K562 (cell line): ENCODE data around the gene ANKS4B. TPM values are rescaled to one million over a fixed set of nuclear protein-coding genes. Genes with fewer than 3 reads are reported as not detected.

Experiments used
- ATF4 ChIP-seq: fragments of 450-650 bp; formaldehyde crosslinking; IDR thresholded peaks from 2 replicates; pipeline ENCODE4 v1.4.0; 2022; ENCODE audit warnings: mild to moderate bottlenecking, moderate library complexity
- BHLHE40 ChIP-seq: IDR thresholded peaks from 2 replicates; pipeline ENCODE4 v1.6.1; 2011; ENCODE audit warnings: low read length, improper control_type of control experiment
- CBX8 ChIP-seq: fragments of 200-600 bp; sonication (generic); IDR thresholded peaks from 2 replicates; pipeline ENCODE4 v1.6.1; 2012; ENCODE audit warnings: borderline replicate concordance, mixed run types, low read depth, mild to moderate bottlenecking, moderate library complexity, mixed read lengths, low read length, control low read depth, inconsistent platforms; ENCODE audit not compliant: poor library complexity, severe bottlenecking; ENCODE audit errors: extremely low read depth
- CREM ChIP-seq: IDR thresholded peaks from 2 replicates; pipeline ENCODE4 v1.6.1; 2014; ENCODE audit warnings: antibody characterized with exemption, low read depth
- E2F3 ChIP-seq: fragments of 250-450 bp; sonication (Bioruptor Pico); IDR thresholded peaks from 2 replicates; pipeline ENCODE4 v1.4.0; 2020; ENCODE audit warnings: mild to moderate bottlenecking
- MAFK ChIP-seq: IDR thresholded peaks from 2 replicates; pipeline ENCODE4 v1.6.1; 2011; ENCODE audit warnings: low read length, improper control_type of control experiment
- NCOA6 ChIP-seq: fragments of 450-650 bp; IDR thresholded peaks from 2 replicates; pipeline ENCODE4 v1.6.1; 2017; ENCODE audit warnings: mild to moderate bottlenecking
- NKRF ChIP-seq: fragments of 450-650 bp; IDR thresholded peaks from 2 replicates; pipeline ENCODE4 v1.6.1; 2016; ENCODE audit warnings: borderline replicate concordance
- POLR2B ChIP-seq: fragments of 450-650 bp; IDR thresholded peaks from 2 replicates; pipeline ENCODE4 v1.6.1; 2018; ENCODE audit warnings: low read depth; ENCODE audit not compliant: partially characterized antibody
- RAD21 ChIP-seq, 2 experiments: fragments of 250-450 bp in 1 of 2; fragments of 450-650 bp in 1 of 2; sonication (Bioruptor Pico) in 1 of 2; formaldehyde crosslinking in 1 of 2; IDR thresholded peaks in 1 of 2; conservative IDR thresholded peaks in 1 of 2; 2 replicates each; pipeline versions ENCODE4 v1.4.0 to v1.8.0; 2020 to 2022; ENCODE audit warnings: mild to moderate bottlenecking in 2 of 2, moderate library complexity in 1 of 2
- ZBTB2 ChIP-seq: fragments of 450-650 bp; IDR thresholded peaks from 2 replicates; pipeline ENCODE4 v1.6.1; 2016; ENCODE audit warnings: antibody characterized with exemption
- ZBTB34 ChIP-seq: fragments of 250-450 bp; sonication (Bioruptor Pico); IDR thresholded peaks from 2 replicates; pipeline ENCODE4 v1.8.0; 2021; ENCODE audit warnings: mild to moderate bottlenecking, moderate library complexity
- ZNF134 ChIP-seq: fragments of 250-450 bp; sonication (Bioruptor Pico); conservative IDR thresholded peaks from 2 replicates; pipeline ENCODE4 v1.4.0; 2020
- ZNF316 ChIP-seq: fragments of 450-650 bp; IDR thresholded peaks from 2 replicates; pipeline ENCODE4 v1.6.1; 2016
- ZNF609 ChIP-seq: sonication (generic); formaldehyde crosslinking; IDR thresholded peaks from 2 replicates; pipeline ENCODE4 v1.8.1; 2023; ENCODE audit warnings: missing genetic modification reagents, mild to moderate bottlenecking, borderline replicate concordance
- ZNF644 ChIP-seq: fragments of 200-800 bp; sonication (Bioruptor generic); IDR thresholded peaks from 2 replicates; pipeline ENCODE4 v1.6.1; 2016; ENCODE audit warnings: low read depth, missing genetic modification characterization, missing compliant biosample characterization
- polyA plus RNA-seq, 8 experiments: library from polyadenylated mRNA; depleted of rRNA in 4 of 8; stranded (reverse) in 5 of 8; unstranded in 3 of 8; fragments of >200 nt; fragmentation: Nextera tagmentation in 2 of 8; fragmentation: Illumina TruSeq in 1 of 8; extraction: Ambion mirVana in 2 of 8; extraction: Trizol in 1 of 8; gene quantifications; 2 replicates each; pipeline versions ENCODE4 v1.2.1 to v1.2.3, GENCODE V29; 2011 to 2014; ENCODE audit warnings: inconsistent platforms in 1 of 8, missing spikeins in 1 of 8
- total RNA-seq, 7 experiments: library from RNA; depleted of rRNA in 6 of 7; stranded (reverse); fragments of >200 nt in 6 of 7; fragmentation: Illumina TruSeq in 2 of 7; extraction: Trizol in 2 of 7; gene quantifications; 2 replicates each; pipeline versions ENCODE4 v1.2.1 to v1.2.3, GENCODE V29; 2011 to 2021; ENCODE audit warnings: low replicate concordance in 1 of 7

The ANKS4B gene
- total and polyA plus RNA-seq, 9 of the 15 experiments (the other 6 are each of a cell fraction or from before 2014, with no cell fraction given): not detected

- TF ChIP-seq CBX8: no peak
- TF ChIP-seq POLR2B: peak; percentile 46
- TF ChIP-seq ZNF316: peak; percentile 9; the same call in 1 of the 2 replicates
- peak; percentile 25; the same call in 1 of the 2 replicates for TF ChIP-seq CREM
- no peak for TF ChIP-seq ZBTB34 (CRISPR knock-in tag)
- TF ChIP-seq ZNF644 (tag): no peak
- peak; percentile 86 for TF ChIP-seq BHLHE40
- peak; percentile 39; the same call in 1 of the 2 replicates for TF ChIP-seq E2F3
- peak; percentile 80; the same call in 1 of the 2 replicates for TF ChIP-seq NKRF
- TF ChIP-seq MAFK: no peak
- peak; percentile 66; the same call in 1 of the 2 replicates for TF ChIP-seq ZBTB2
- TF ChIP-seq ATF4 (CRISPR knock-in tag): no peak
- TF ChIP-seq RAD21 (CRISPR knock-in tag; conservative IDR thresholded peaks at IDR 0.05 in 1 of 2, IDR thresholded peaks at IDR 0.05 in 1 of 2): peak in 1 of 2 experiments; percentile 37; a peak in 2 of 4 replicates
- 0 out of 2 replicates have a peak, but pooled peaks have one; percentile 18 for TF ChIP-seq ZNF134 (CRISPR knock-in tag)
- 0 out of 2 replicates have a peak, but pooled peaks have one; percentile 63 for TF ChIP-seq ZNF609 (CRISPR knock-in tag)
- TF ChIP-seq NCOA6: peak; percentile 72; the same call in 1 of the 2 replicates
These were observed 67.8 kb downstream of the ANKS4B start (continued) for GRCh38 chr16:21301168-21301894.
